ENCODE data around the gene CTR9.

Gene CTR9

DNA sequence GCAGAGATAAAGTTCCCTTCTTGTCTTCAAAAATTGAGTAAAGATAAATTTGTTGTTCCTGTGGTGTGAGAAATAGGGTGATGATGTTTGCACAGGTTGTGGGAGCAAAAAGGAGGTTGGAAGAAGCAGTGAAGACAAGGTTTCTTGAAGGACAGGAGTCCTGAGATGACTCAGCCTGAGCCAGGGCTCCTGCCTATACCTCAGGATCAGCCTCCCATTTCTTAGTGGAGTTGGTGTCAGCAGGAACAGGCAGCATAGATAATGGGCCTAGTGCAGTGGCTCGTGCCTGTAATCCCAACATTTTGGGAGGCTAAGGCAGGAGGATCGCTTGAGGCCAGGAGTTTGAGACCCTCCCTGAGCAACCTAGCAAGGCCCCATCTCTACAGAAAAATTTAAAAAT is 29.0 kb downstream of the CTR9 start:
- no peak for DNase-seq (ENCODE audit: low read depth)

DNA sequence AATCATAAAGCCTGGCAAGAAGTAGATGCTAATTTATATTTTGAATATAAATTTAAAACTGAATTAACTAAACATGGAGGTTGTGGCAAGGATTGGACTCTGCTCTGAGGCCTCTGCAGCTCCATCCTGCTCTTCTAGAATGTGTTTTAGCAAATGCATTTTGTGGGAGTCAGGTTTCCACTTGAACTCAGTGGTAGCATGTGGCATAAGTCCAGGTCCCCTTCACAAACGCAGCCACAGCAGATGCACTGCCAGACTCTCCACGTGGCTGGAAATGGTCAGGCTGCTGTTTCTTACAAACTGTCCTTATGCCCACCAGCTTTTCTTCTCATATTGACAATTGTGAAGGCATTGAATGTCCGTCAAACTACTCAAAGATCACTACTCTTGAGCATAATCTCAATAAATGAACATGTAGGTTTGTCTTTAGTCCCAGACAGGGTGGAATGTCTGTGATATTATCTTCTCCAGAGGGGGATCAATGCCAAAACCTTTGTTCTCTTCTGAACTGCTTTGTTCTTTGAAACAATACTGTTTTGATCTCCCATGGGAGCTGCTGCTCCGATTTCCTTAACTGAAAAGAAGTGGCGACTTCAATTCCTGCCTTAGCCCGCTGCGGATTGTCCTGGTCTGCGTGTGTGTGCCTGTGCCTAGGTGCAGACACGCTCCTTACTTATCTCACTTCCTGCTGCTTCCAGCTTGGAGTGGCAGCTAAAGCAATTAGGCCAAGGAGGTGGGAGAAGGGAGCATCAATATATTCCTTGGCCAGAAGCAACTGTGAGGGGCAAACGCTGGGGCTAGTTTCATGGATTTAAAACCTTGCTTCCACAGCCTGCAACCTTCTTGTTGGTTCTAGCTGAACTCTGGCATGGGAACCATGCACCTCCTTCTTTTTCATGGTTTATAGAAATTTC is 33.4 kb downstream of the CTR9 start:
- DNase-seq (ENCODE audit: low read depth): no peak

- no peak for DNase-seq (ENCODE audit: low read depth)
Observed at GRCh38 chr11:10785146-10785474, 34.1 kb downstream of the CTR9 start.

DNA sequence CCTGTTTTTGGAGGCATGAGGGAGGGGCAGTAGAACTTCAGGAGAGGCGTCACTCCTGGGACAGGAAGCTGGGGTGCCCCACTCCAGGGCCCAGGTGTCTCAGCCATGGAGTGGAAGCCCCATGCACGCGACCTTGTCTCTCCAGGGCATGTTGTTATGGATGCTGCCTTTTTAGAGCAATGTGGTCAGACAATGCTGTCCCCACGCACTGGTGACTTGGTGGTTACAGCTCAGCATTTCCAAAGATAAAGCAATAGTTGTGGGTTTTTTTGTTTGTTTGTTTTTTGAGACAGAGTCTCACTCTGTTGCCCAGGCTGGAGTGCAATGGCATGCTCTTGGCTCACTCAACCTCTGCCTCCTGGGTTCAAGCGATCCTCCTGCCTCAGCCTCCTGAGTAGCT is 35.4 kb downstream of the CTR9 start:
- no peak for DNase-seq (ENCODE audit: low read depth)

- peak; percentile 73 for DNase-seq (ENCODE audit: low read depth)
Observed at GRCh38 chr11:10792385-10793068, 41.5 kb downstream of the CTR9 start.

- no peak for DNase-seq (ENCODE audit: low read depth)
Observed at GRCh38 chr11:10793470-10794255, 42.6 kb downstream of the CTR9 start.

DNA sequence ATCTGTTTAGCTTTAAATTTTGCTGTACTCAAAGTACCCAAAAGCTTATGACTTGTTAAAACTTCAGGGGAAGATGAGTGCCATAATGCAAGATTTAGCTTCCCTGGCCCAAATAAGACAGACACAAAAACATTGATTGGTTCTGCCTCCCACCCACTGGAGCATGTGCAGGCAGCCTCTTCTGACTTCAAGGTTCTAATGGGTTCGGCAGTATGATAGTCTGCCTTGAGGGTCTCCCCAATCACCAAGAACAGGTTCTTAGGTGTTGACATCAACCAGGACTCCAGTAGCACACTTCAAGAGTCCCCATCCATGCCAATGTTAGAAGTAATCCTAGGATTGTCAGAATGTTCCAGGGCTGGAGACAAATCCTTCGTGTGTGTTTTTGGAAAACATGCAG is 45.1 kb downstream of the CTR9 start:
- no peak for DNase-seq (ENCODE audit: low read depth)

DNA sequence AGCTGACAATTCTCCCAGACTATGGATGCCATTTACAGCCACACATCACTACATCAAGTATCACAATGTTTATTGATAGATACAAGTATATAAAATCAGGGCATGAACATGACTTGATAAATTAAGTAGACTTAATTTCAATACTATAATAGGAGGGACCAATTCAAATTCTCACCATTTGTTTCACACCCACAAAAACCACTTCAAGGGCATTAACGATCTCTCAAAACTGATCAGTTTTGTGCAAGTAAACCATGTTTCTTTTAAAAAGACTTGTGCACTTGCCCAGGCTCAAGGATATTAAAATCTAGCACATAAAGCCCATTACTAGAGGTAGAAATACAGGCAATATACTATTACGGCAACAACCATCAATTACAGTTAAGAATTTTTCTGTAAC is 46.0 kb downstream of the CTR9 start:
- DNase-seq (ENCODE audit: low read depth): no peak

DNA sequence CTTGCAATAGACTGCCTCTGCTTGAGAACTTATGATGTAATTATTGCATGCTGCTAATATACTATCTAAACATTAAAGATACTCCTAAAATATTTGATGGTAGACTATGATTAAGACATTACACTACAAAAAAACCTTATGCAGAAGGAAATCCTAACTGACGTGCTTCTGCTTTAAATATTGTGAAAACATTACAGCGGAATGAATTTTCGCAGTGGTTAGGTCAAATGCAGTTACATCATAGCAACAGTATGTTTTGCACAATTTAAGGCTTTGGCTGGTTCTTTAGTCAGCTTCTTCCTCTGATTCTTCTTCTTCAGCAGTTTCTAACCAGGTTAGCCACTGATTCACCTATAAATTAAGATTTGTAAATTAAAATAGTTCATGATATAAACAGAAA is 46.5 kb downstream of the CTR9 start:
- no peak for DNase-seq (ENCODE audit: low read depth)

GRCh38 chr11:10798330-10798928 is 47.4 kb downstream of the CTR9 start:
- no peak for DNase-seq (ENCODE audit: low read depth)

GRCh38 chr11:10800292-10800691 is 49.2 kb downstream of the CTR9 start:
- no peak for DNase-seq (ENCODE audit: low read depth)

DNA sequence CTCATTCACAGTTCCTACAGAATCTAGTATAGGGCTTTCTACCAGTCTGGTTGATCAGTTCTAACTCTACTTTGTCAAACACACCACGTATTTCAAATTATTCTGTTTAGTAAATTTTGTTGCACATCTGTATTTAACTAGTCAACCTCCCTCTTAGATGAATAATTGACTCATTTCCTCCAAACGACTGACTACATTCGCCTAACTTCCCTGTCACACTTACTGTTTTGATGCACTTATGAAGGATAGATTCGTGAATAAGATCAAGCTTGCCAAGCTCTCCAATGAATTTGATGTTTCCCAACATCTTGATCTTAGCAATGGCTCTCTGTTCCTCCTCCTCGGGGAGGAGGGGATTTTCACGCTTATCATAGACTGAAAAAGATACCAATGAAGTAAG is 52.6 kb downstream of the CTR9 start:
- no peak for DNase-seq (ENCODE audit: low read depth)

DNA sequence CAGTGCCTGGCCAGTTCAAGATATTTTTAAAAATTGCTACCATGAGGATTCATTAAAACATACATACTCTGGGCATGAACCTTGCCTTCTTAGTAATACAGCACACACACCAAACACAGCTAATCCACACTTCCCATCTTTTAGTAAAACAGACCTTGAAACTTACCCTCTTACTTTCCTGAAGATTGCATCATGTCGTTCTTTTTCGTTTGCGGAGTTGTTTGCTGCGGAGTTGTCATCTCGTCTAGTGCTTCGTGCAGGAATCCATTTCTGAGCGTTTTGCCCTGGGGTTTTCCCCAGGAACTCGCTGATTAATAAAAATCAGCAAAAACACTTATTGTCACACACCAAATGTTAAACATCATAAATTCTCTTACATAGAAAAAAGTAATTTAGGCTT is 54.7 kb downstream of the CTR9 start:
- no peak for DNase-seq (ENCODE audit: low read depth)

DNA sequence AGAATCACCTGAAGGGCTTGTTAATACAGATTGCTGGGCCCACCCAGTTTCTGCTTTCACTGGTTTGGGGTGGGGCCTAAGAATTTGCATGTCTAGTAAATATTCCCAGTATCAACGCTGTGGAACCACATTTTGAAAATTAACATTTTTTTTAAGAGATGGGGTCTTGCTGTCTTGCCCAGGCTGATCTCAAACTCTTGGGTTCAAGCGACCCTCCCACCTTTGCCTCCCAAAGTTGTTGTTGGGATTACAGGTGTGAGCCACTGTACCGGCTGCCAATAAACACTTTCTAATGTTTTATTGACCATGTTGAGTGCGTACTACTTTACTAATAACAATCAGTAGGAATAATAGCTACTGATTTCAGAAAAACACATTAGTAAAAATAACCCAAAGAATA is 55.2 kb downstream of the CTR9 start:
- DNase-seq (ENCODE audit: low read depth): no peak

DNA sequence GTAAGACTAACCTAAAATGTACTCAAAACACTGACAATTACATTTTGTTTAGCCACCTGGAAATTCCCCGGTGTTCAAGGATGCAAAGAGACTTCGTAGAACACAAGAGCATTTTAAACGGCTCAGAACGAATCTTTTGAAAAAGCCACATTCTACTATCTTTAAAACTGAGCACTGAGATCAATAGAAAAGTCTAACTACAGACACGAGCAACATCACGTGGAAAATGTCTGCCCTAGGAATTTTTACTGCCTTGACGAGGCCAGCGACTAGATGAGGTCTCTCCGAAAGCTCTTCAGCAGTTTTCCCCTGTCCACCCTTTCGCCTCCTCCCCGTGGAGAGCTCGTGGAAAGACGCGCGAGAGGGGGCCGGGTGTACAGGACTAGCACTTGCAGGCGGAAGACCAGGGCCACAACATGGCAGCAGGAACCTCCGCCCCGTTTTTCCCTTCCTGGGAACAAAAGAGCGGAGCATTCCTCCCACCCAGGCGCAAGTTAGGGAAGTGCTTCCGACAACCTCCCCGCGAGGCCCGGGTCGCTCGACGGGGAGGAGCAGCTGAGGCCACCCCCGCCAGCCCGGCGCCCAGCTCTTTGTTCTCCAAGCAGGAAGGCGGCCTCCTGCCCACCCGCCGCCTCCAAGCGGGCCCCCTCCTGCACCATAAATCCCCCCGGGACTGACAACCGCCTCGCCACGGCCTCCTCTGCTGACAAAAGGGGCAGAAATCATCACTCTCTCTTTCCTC is 56.6 kb downstream of the CTR9 start:
- DNase-seq (ENCODE audit: low read depth): peak; percentile 8

DNA sequence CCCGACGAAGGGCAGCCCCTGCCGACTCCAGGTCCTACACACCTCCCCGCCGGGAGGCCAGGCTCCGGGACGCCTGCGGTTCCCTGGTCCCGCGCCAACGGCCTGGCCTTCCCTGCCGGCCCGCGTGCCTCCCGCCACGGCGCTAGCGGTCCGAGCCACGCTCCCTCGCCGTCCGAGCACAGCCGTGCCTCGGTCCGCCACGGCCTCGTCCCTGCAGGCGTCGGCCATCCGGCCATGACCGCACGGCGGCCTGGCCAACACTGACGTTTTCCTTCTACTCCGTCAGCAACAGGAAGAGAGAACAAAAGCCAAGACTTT is 57.1 kb downstream of the CTR9 start:
- no peak for DNase-seq (ENCODE audit: low read depth)

DNA sequence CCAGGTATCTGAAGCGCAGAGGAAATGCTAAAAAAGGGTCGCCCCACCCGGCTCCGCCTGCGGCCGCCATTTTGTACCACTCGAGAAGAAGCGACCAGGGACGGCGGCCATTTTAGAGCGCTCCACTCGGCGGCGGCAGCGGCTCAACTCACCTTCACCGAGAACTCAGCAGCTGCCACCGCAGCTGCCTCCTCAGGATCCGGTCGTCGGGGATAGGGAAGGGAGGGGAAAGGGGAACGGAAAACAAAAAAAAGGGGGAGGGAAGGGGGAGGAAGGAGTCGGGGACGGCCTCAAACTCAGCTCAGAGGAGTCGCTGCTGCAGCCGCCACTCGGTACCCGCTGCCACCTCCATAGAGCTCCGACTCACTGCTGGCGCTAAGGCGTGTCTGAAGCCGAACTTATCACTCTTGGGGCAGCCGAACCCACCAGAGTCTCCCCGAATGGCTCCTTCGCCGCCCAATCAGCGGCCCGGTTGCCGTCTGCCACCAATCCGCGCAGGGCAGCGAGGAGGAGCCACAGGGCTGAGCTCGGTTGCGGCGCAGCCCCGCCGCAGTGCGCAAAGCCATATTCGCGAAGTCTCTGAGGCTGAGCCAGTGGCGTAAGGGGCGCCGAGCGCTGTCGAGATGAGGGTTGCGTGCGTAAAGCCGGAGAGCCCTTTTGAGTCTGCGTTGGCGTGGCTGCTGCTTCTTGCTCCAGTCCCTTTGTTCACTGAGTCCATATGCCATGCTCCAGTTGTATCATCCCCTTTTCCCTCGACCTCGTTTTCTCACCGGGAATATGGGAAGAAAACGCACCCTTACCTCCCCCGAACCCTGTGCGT is 57.7 kb downstream of the CTR9 start, which contains the start of gene EIF4G2:
EIF4G2 (minus strand) TSS at position 374 of the 820 bp plus-strand sequence.
- peak; percentile 92 for DNase-seq (ENCODE audit: low read depth)

DNA sequence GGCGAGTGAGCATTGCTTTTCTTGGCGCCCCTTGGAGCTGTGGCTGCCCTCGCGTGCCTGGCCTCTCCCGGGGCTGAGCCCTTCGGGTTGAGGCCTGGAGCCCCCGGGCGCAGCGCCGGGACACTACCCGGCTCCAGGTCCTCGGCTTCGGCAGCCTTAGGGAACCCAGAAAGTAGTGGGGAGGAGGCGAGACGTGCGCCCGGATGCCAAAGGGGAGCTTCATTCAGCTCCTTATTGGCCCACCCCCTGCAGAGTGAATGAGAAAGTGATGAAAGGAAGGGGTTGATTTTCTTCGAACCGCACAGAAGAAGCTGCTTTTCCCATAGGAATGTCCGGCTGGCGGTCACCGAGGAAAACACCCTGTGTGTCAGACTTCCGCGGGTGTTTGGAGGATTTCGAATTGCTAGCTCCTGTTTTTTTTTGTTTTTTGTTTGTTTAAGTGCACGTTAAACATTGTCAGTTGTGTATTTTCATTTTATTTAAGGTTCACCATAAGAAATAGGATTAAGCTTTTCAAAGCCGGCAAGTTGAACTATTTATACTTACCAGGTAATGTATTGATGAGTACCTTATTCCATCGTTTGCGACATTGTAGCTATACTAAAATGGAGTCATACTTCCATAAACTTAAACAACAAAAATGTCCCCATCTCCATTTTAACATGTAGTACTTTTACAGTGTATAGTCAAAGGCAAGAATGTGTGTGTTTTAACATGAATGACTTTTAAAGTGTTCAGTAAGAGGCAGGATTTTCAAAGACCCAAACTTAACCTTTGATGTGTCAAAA is 58.5 kb downstream of the CTR9 start:
- DNase-seq (ENCODE audit: low read depth): peak; percentile 14

DNA sequence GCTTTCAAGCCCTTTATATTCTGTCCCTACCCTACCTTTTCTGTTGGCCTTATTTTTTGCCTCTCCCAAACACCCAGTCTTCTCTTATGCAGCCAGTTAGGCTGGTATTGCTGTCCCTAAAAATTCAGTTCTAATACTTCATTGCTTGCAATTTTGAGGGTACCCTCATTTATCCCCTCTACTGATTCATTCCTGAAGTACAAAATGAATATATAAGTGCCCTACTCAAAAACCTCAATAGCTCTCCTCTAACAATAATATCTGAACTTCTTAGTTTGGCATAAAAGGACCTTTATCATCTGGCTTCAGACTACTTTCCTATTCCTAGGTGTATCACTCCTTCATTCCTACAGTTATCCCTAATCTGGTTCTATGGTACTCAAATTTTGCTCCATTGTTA is 62.9 kb downstream of the CTR9 start:
- no peak for DNase-seq (ENCODE audit: low read depth)

GRCh38 chr11:10818594-10818993 is 67.5 kb downstream of the CTR9 start:
- no peak for DNase-seq (ENCODE audit: low read depth)

Data from stimulated activated CD8-positive, alpha-beta memory T cell treated with anti-CD3 and anti-CD28 coated beads, Interleukin-15, amount 100 ng/mL, for 1 hour (primary cell).